GM21423 (cell line): ENCODE measurements around the gene CSF1.

Source experiments
- ATAC-seq: cut with Tn5 transposase; IDR thresholded peaks from one replicate; pipeline ENCODE4 v1.9.1; 2021; ENCODE audit warnings: mild to moderate bottlenecking, moderate library complexity; ENCODE audit not compliant: unreplicated experiment

The CSF1 gene

DNA sequence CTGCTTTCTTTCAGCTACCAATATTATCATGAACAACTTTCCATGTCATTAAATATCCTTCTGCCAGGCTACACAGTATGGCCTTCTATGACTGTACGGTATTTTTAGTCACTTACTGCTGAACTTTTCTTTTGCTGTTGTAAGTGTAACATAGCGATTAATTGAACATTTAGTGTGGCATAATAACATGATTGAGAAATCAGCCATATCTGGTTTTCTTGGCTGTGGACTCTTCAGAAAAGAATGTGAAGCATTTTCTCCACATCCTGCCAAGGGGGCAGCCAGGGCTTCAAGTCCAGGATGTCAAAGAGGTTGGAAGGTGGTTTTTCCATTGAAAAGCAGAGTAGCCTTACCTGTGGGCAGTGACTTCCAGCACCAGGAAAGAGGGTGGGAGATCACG, 65.1 kb downstream of the CSF1 start:
- no peak for ATAC-seq

DNA sequence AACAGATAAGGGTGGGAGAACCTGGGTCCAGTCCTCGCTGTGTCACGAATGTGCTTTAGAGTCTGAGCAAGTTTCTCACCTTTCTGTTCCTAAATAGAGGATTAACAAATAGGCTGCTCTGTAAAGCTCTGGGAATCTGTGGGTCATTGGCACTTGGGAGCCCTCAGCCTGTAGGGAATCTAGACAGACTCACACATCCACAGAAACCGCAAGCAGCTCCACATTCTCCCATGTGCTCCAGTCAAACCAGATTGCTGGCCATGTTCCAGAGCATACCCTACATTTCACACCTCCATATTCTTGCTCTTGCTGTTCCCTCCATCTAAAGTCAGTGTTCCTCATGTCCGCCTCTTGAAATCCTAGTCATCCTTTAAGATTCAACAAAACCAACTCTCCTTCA, 66.1 kb downstream of the CSF1 start:
- no peak for ATAC-seq

DNA sequence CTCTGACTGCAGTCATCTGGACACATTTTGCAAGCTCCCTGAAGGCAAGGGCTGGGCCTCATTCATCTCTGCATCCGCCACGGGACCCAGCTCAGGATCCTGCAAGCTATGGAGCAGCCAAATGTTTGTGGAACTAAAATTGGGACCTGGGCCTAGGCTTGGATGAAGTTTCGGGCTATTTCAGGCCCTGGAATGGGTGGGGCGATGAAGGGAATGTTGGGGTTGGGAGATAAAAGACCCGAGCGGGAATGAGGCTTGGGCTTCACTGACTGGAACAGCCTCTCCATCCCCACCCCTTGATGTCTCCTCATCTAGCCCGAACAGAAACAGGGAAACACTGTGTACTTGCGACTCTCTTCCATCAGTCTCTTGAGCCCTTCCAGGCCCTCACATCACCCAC, 66.6 kb downstream of the CSF1 start:
- ATAC-seq, result no peak

DNA sequence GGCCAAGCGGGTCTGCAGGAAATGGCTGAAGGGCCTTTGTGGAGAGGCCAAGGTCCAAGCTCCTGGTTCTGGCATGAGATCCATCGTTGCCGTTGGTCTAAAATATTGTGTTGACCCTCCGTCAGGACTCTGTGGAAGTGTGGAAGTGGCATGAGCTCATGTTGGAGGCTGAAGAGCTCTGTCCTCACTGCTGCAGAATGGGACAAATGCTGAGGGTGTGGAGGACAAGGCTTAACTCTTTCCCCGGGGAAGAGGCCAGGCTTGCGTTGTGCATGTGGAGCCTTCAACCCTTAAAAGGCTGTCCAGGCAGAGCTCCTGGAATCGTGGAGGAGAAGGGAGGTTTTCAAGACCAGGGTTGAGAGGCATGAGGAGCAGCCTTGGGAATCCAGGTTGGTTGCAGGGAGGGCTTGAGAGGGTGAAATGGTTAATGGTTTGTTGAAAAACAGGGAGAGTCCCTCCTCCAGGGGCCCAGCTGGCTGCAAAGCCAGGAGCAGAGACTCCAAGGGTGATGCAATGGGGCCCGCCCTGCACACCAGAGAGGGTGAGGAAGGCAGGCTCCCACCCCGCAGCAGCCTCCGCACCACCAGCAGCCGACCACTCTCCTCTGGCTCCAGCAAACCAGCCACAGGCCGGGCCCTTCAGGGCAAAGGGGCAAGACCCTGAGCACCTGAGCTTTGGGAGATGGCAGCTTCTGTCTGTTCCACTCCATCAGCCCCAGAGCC, 67.2 kb downstream of the CSF1 start:
- no peak for ATAC-seq

GRCh38 chr1:109978761-109979488, 68.3 kb downstream of the CSF1 start:
- no peak for ATAC-seq

DNA sequence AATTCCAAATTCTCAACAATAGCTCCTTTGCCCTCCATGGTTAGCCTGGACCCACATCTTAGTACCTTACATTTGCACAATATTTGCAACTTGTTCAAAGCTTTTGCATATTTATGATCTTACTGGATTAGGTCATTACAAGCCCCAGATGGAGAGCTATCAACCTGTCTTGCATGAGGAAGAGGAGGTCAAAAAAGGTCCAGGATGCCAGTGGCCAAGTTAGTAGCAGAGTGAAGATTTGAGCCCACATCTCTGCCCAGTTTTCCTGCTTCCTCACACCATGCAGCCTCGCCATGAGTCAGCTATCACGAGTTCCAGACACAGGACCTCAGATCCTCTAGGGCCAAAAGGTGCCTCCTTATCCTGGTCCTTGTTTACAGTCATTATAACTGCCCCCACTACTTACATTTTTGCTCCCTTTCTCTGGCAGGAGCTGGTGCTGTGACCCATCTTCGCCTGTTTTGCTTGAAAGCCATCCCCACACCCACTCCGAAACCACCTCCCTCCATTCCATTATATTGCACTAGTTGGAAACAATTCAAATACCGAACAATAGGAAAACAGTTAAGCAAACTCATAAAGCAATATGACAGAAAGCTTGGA, 68.9 kb downstream of the CSF1 start:
- ATAC-seq, result no peak
